CD4-positive, alpha-beta T cell (primary cell): ENCODE results near the gene WDPCP. TPM values are rescaled to one million over a fixed set of nuclear protein-coding genes. Genes with fewer than 3 reads are reported as not detected.

Source experiments
- ATAC-seq: fragments of 200-7000 bp; cut with Tn5 transposase; one replicate; pipeline ENCODE4 v1.10.0; 2022; ENCODE audit warnings: mild to moderate bottlenecking; ENCODE audit not compliant: poor library complexity
- CTCF ChIA-PET: fragments of 350-600 bp; sonication (Branson Sonifier 250); formaldehyde crosslinking; loops from one replicate; lab custom pipeline; 2021; ENCODE audit warnings: antibody characterized with exemption, inconsistent platforms; lab: Charles Lee
- POLR2A ChIA-PET: fragments of 350-600 bp; sonication (Branson Sonifier 250); formaldehyde crosslinking; loops from one replicate; lab custom pipeline; 2021; ENCODE audit warnings: antibody characterized with exemption, inconsistent platforms; lab: Charles Lee
- DNase-seq, 14 experiments: peaks; one replicate each; pipeline ENCODE4 v3.0.0-alpha.2; 2013 to 2020; ENCODE audit warnings: mixed read lengths in 2 of 14
- H3K27ac ChIP-seq, 2 donors: one replicate each; pipeline versions ENCODE4 v1.5.1 to v1.7.0; 2013; ENCODE audit warnings: low read length in 2 of 2, low read depth in 1 of 2, mild to moderate bottlenecking in 1 of 2
- H3K27me3 ChIP-seq, 2 experiments: 1 replicate in 1 of 2; 2 replicates in 1 of 2; pipeline versions ENCODE4 v1.6.1 to v1.7.0; 2013; ENCODE audit warnings: low read length in 2 of 2, control low read depth in 1 of 2, mild to moderate bottlenecking in 1 of 2, moderate library complexity in 1 of 2; ENCODE audit not compliant: insufficient read depth in 2 of 2, control insufficient read depth in 1 of 2
- H3K36me3 ChIP-seq: one replicate; pipeline ENCODE4 v1.6.1; 2013; ENCODE audit warnings: low read length, control low read depth; ENCODE audit not compliant: insufficient read depth
- H3K4me1 ChIP-seq: one replicate; pipeline ENCODE4 v1.6.1; 2013; ENCODE audit warnings: low read length, control low read depth; ENCODE audit not compliant: insufficient read depth
- H3K4me3 ChIP-seq: one replicate; pipeline ENCODE4 v1.5.1; 2013; ENCODE audit warnings: mild to moderate bottlenecking, low read length, moderate library complexity
- H3K9me3 ChIP-seq, 2 experiments: 1 replicate in 1 of 2; 2 replicates in 1 of 2; pipeline versions ENCODE4 v1.6.1 to v1.7.0; 2013; ENCODE audit warnings: low read length in 2 of 2, mild to moderate bottlenecking in 2 of 2, control low read depth in 1 of 2, moderate library complexity in 1 of 2; ENCODE audit not compliant: control insufficient read depth in 1 of 2, insufficient read depth in 1 of 2
- H3K27ac Mint-ChIP-seq: one replicate; pipeline ENCODE4 v1.8.0; 2020; ENCODE audit warnings: mixed read lengths
- H3K27me3 Mint-ChIP-seq: one replicate; pipeline ENCODE4 v1.8.0; 2021; ENCODE audit warnings: mixed read lengths
- H3K36me3 Mint-ChIP-seq: one replicate; pipeline ENCODE4 v1.8.0; 2021; ENCODE audit warnings: low read depth, mixed read lengths
- H3K4me1 Mint-ChIP-seq: one replicate; pipeline ENCODE4 v1.8.0; 2021; ENCODE audit warnings: low read depth, mixed read lengths
- H3K4me3 Mint-ChIP-seq: one replicate; pipeline ENCODE4 v1.8.0; 2020; ENCODE audit warnings: mild to moderate bottlenecking, mixed read lengths
- H3K9me3 Mint-ChIP-seq: one replicate; pipeline ENCODE4 v1.8.0; 2020; ENCODE audit warnings: mixed read lengths
- CTCF ChIP-seq: fragments of 200-600 bp; IDR thresholded peaks from one replicate; pipeline ENCODE4 v1.8.0; 2022; ENCODE audit warnings: antibody characterized with exemption, mild to moderate bottlenecking
- intact Hi-C, 2 experiments: fragments of 100-400 bp; cut with DNase I in 1 of 2; cut with micrococcal nuclease in 1 of 2; formaldehyde crosslinking; loops; one replicate each; pipeline versions ENCODE4 v1.15.1 to v1.9.0; 2023 to 2025; cut with DNase I, micrococcal nuclease
- total RNA-seq, 174 experiments: library from RNA in 2 of 174; stranded (reverse) in 2 of 174; gene quantifications; one replicate each; pipeline ENCODE4 v1.2.3 and lab custom pipeline; 2021 to 2026

Gene WDPCP
- total RNA-seq, 2 experiments from 2014 or later: 8.7 to 9.9 TPM

GRCh38 chr2:63320669-63321068 lies 267.6 kb downstream of the WDPCP start:
- CTCF ChIA-PET: no interaction called here
- no peak for DNase-seq

GRCh38 chr2:63310614-63311013 lies 277.7 kb downstream of the WDPCP start:
- Mint-ChIP-seq H3K9me3 (peaks cover 20% of the 10 kb centered on the region), H3K27me3 (no peaks in the 10 kb centered on the region), H3K36me3 (peaks cover 89% of the 10 kb centered on the region), H3K27ac (no peak overlapping the region), H3K4me3 (no peak overlapping the region), H3K4me1 (no peaks in the 10 kb centered on the region)
- ChIA-PET CTCF (no interaction called here), POLR2A (no interaction called here)
- intact Hi-C loops: no loop called here
- Histone ChIP-seq H3K4me1 (no peaks in the 10 kb centered on the region), H3K36me3 (no peaks in the 10 kb centered on the region), H3K4me3 (no peak overlapping the region), H3K27me3 (no peaks in the 10 kb centered on the region), H3K27ac (no peak overlapping the region), H3K9me3 (peaks cover 0 to 5% of the 10 kb centered on the region in 2 experiments)
- DNase-seq (no peak), ATAC-seq (no peak)
- TF ChIP-seq CTCF: no peak

More at GRCh38 chr2:63320669-63321068, 267.6 kb downstream of the WDPCP start:
- Mint-ChIP-seq H3K9me3 (peaks cover 3% of the 10 kb centered on the region), H3K36me3 (peaks cover 52% of the 10 kb centered on the region), H3K27ac (no peak overlapping the region), H3K4me3 (no peak overlapping the region), H3K4me1 (no peaks in the 10 kb centered on the region), H3K27me3 (no peaks in the 10 kb centered on the region)
- Histone ChIP-seq H3K36me3 (no peaks in the 10 kb centered on the region), H3K9me3 (no peaks in the 10 kb centered on the region), H3K27ac (no peak overlapping the region), H3K4me1 (no peaks in the 10 kb centered on the region), H3K4me3 (no peak overlapping the region), H3K27me3 (no peaks in the 10 kb centered on the region)
- intact Hi-C loops: no loop called here
- TF ChIP-seq CTCF: no peak
- POLR2A ChIA-PET: no interaction called here
- no peak for ATAC-seq

GRCh38 chr2:63301481-63301880 lies 286.8 kb downstream of the WDPCP start:
- H3K9me3 Mint-ChIP-seq: peaks cover 27% of the 10 kb centered on the region
- no peaks in the 10 kb centered on the region for H3K4me1 Mint-ChIP-seq
- Histone ChIP-seq H3K4me1 (no peaks in the 10 kb centered on the region), H3K27ac (no peak overlapping the region), H3K9me3 (peaks cover 28 to 61% of the 10 kb centered on the region in 2 experiments), H3K4me3 (no peak overlapping the region), H3K27me3 (no peaks in the 10 kb centered on the region), H3K36me3 (no peaks in the 10 kb centered on the region)
- CTCF ChIA-PET: no interaction called here
- no peak for ATAC-seq
- no peak for TF ChIP-seq CTCF
- POLR2A ChIA-PET: no interaction called here
- H3K27me3 Mint-ChIP-seq: no peaks in the 10 kb centered on the region
- DNase-seq: no peak
- H3K36me3 Mint-ChIP-seq: peaks cover 97% of the 10 kb centered on the region
- intact Hi-C loops: no loop called here
- no peak overlapping the region for H3K27ac Mint-ChIP-seq
- H3K4me3 Mint-ChIP-seq: no peak overlapping the region
